ENCODE measurements around the gene RHD.

Gene RHD

DNA sequence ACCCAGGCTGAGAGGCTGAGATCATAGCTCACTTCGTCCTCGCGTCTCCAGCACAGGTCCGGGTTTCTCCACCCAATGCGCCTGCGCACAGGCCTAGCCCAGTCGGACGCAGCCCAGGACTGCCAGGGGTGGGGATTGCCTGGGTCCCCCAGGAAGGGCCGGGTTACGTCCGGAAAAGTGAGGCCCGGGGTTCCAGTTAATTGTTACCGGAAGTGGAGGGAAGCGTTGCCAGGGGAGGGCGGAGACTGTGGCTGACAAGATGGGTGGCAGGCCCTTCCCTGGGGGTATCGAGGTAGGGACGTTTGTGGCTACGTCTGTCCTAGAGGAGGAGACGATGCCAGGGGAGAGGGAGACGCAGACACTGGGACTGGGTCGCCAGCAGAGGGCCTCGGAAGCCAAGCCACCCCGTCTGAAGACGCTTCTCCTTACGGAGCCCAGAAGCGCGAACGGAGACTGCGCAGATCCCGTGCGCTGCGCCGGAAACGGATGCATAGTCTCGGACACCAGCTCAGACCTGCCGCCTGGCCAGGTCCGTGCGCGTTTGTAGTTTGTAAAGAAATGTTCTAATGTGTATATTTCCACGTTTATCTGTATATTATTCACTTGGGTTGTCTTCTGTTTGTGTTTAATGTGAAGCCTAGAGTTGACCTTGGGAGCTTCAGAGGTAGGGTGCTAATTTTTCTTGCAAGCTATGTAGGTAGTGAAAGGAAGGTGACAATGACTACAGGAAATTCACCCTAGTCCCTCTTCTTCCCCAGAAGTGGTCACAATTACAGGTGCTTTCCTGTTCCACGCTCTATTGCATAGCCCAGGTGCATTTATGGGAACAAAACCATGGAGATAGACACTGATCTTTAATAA, 32.4 kb upstream of the RHD start:
- Histone ChIP-seq H3K27me3 (ENCODE audit: control insufficient read depth in 1 of 2, insufficient read depth in 1 of 2, low read length in 2 of 2) (no peaks in the 10 kb centered on the region), H2BK12ac (ENCODE audit: low read length in 2 of 2) (no peak overlapping the region), H3K4me3 (ENCODE audit: insufficient read depth in 1 of 2, low read depth in 1 of 2, low read length in 2 of 2) (peak overlapping the region; percentile 53 to 76), H3K9ac (ENCODE audit: low read length) (peak overlapping the region; percentile 83), H3K79me1 (replicated peaks; ENCODE audit: low read length, poor library complexity, severe bottlenecking) (peaks cover 11% of the 10 kb centered on the region), H3K27ac (ENCODE audit: low read length, poor library complexity, severe bottlenecking) (peak overlapping the region; percentile 93), H3K36me3 (ENCODE audit: control insufficient read depth in 1 of 2, insufficient read depth in 2 of 2, low read depth in 1 of 2, low read length in 2 of 2) (peaks cover 14 to 46% of the 10 kb centered on the region in 2 experiments), H3K18ac (ENCODE audit: low read depth in 1 of 2, low read length in 2 of 2) (peak overlapping the region; percentile 40 to 87), H2BK15ac (ENCODE audit: low read depth, poor library complexity, severe bottlenecking) (no peak overlapping the region), H2AFZ (ENCODE audit: low read depth, low read length) (peak overlapping the region; percentile 54), H4K91ac (ENCODE audit: low read length) (peak overlapping the region; percentile 87), H3K4ac (ENCODE audit: low read depth in 1 of 2, low read length in 2 of 2) (peak overlapping the region; percentile 2 to 93), H2AK5ac (ENCODE audit: low read length, severe bottlenecking) (no peak overlapping the region), H3K4me2 (ENCODE audit: low read length, poor library complexity, severe bottlenecking) (peak overlapping the region; percentile 70), H4K8ac (ENCODE audit: low read length) (peak overlapping the region; percentile 98), H3K4me1 (ENCODE audit: control insufficient read depth, insufficient read depth, low read depth, low read length) (peaks cover 17% of the 10 kb centered on the region), H2BK5ac (ENCODE audit: low read depth, low read length, poor library complexity, severe bottlenecking) (peak overlapping the region; percentile 54), H2BK120ac (ENCODE audit: low read depth, low read length) (peak overlapping the region; percentile 64), H3K23ac (ENCODE audit: low read length in 2 of 2) (no peak overlapping the region), H3K14ac (ENCODE audit: low read length in 2 of 2) (peak overlapping the region in 1 of 2 experiments; percentile 53), H3K9me3 (ENCODE audit: control insufficient read depth, low read length) (no peaks in the 10 kb centered on the region)
- DNase-seq: peak; percentile 96
- 7% methylated on average over 40 of the region's 41 CpGs for WGBS

DNA sequence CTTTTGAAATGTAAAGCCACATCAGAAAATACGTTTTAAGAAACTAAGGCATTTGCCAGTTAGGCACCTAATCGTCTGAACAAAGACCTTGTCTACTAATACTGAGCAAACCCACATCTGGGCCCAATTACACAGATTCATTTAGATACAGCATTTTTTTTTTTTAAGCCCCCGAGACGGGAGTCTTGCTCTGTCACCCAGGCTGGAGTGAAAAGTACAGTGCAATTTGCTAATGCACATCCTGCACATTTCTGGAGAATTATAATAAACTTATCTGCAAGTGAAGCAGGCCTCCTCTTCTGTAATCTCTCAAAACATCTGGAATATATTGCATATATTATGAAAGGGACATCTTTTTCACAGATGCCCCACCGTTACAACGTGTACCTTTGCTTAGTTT, 28.4 kb upstream of the RHD start:
- Histone ChIP-seq H4K8ac (ENCODE audit: low read length) (no peak overlapping the region), H3K9me3 (ENCODE audit: control insufficient read depth, low read length) (no peaks in the 10 kb centered on the region), H2BK12ac (ENCODE audit: low read length in 2 of 2) (no peak overlapping the region), H3K14ac (ENCODE audit: low read length in 2 of 2) (no peak overlapping the region), H3K27ac (ENCODE audit: low read length, poor library complexity, severe bottlenecking) (no peak overlapping the region), H3K36me3 (ENCODE audit: control insufficient read depth in 1 of 2, insufficient read depth in 2 of 2, low read depth in 1 of 2, low read length in 2 of 2) (peaks cover 14 to 62% of the 10 kb centered on the region in 2 experiments), H3K9ac (ENCODE audit: low read length) (peak overlapping the region; percentile 100), H3K4me2 (ENCODE audit: low read length, poor library complexity, severe bottlenecking) (no peak overlapping the region), H3K4ac (ENCODE audit: low read depth in 1 of 2, low read length in 2 of 2) (no peak overlapping the region), H2BK15ac (ENCODE audit: low read depth, poor library complexity, severe bottlenecking) (no peak overlapping the region), H3K79me1 (replicated peaks; ENCODE audit: low read length, poor library complexity, severe bottlenecking) (peaks cover 8% of the 10 kb centered on the region), H3K4me1 (ENCODE audit: control insufficient read depth, insufficient read depth, low read depth, low read length) (peaks cover 16% of the 10 kb centered on the region), H2AFZ (ENCODE audit: low read depth, low read length) (no peak overlapping the region), H3K18ac (ENCODE audit: low read depth in 1 of 2, low read length in 2 of 2) (no peak overlapping the region), H3K4me3 (ENCODE audit: insufficient read depth in 1 of 2, low read depth in 1 of 2, low read length in 2 of 2) (peak overlapping the region in 1 of 2 experiments; percentile 100), H2BK5ac (ENCODE audit: low read depth, low read length, poor library complexity, severe bottlenecking) (no peak overlapping the region), H2BK120ac (ENCODE audit: low read depth, low read length) (no peak overlapping the region), H4K91ac (ENCODE audit: low read length) (no peak overlapping the region), H3K27me3 (ENCODE audit: control insufficient read depth in 1 of 2, insufficient read depth in 1 of 2, low read length in 2 of 2) (no peaks in the 10 kb centered on the region), H2AK5ac (ENCODE audit: low read length, severe bottlenecking) (no peak overlapping the region), H3K23ac (ENCODE audit: low read length in 2 of 2) (no peak overlapping the region)
- no peak for DNase-seq
- 96% methylated on average over 6 of the region's 6 CpGs for WGBS

DNA sequence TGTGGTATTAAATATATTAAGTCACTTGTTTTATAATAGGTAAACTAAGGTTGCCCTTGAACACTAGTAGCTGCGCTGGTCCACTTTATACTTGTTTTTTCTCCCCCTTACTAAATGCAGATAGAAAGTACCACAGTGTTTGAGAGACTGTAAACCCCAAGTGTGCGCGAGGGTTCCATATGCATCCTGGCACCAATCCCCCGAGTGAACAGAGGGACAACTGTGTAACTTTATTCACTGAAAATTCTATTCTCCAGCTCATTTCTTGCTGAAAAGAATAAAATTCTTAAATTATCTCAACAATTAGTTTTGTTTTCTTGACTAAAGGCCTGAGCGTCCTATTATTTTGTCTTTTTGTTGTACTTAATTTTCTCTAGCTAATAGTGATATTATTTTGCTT, 26.9 kb upstream of the RHD start:
- Histone ChIP-seq H4K91ac (ENCODE audit: low read length) (no peak overlapping the region), H2BK12ac (ENCODE audit: low read length in 2 of 2) (no peak overlapping the region), H3K27me3 (ENCODE audit: control insufficient read depth in 1 of 2, insufficient read depth in 1 of 2, low read length in 2 of 2) (no peaks in the 10 kb centered on the region), H3K4me1 (ENCODE audit: control insufficient read depth, insufficient read depth, low read depth, low read length) (peaks cover 12% of the 10 kb centered on the region), H3K4ac (ENCODE audit: low read depth in 1 of 2, low read length in 2 of 2) (no peak overlapping the region), H3K27ac (ENCODE audit: low read length, poor library complexity, severe bottlenecking) (no peak overlapping the region), H2AFZ (ENCODE audit: low read depth, low read length) (no peak overlapping the region), H4K8ac (ENCODE audit: low read length) (no peak overlapping the region), H3K79me1 (replicated peaks; ENCODE audit: low read length, poor library complexity, severe bottlenecking) (peaks cover 8% of the 10 kb centered on the region), H3K9ac (ENCODE audit: low read length) (peak overlapping the region; percentile 100), H2BK120ac (ENCODE audit: low read depth, low read length) (no peak overlapping the region), H2AK5ac (ENCODE audit: low read length, severe bottlenecking) (no peak overlapping the region), H3K9me3 (ENCODE audit: control insufficient read depth, low read length) (no peaks in the 10 kb centered on the region), H3K23ac (ENCODE audit: low read length in 2 of 2) (no peak overlapping the region), H2BK15ac (ENCODE audit: low read depth, poor library complexity, severe bottlenecking) (no peak overlapping the region), H3K18ac (ENCODE audit: low read depth in 1 of 2, low read length in 2 of 2) (no peak overlapping the region), H3K36me3 (ENCODE audit: control insufficient read depth in 1 of 2, insufficient read depth in 2 of 2, low read depth in 1 of 2, low read length in 2 of 2) (peaks cover 14 to 60% of the 10 kb centered on the region in 2 experiments), H2BK5ac (ENCODE audit: low read depth, low read length, poor library complexity, severe bottlenecking) (no peak overlapping the region), H3K14ac (ENCODE audit: low read length in 2 of 2) (no peak overlapping the region), H3K4me3 (ENCODE audit: insufficient read depth in 1 of 2, low read depth in 1 of 2, low read length in 2 of 2) (peak overlapping the region in 1 of 2 experiments; percentile 100), H3K4me2 (ENCODE audit: low read length, poor library complexity, severe bottlenecking) (peak overlapping the region; percentile 72)
- 97% methylated on average over 4 of the region's 5 CpGs for WGBS
- DNase-seq: no peak

DNA sequence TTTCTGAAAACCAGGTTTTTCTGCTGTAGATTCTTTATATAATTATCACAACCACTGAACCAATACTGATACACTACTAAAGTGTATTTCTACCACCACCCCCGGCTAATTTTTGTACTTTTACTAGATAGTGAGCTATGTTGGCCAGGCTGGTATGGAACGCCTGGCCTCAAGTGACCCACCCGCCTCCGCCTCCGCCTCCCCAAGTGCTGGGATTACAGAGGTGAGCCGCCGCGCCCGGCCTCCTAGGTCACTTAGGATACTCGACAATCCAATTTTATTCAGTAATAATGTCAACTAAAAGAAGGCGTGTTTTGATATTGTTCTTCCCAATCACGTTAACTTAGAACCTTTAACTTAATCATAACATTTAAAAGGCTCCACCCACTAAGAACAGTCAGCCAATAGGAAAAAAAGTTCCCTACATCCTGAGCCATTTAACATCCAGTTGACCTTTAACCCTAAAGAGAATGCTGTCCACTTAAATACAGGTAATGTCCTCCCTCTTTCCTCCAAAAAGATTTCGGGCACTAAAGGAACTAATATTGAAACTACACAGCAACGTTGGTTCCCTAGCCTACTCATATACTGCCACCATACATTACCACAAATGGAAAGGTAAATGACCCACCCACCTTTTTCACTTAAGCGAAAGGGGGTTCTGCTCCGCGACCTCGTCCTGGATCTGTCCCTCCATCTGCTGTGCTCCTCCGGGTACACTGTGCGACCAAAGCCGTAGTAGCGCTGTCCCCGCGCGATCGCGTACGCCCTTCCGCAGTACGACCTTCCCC, 26.3 kb upstream of the RHD start:
- peak overlapping the region in 1 of 2 experiments; percentile 56 for H3K23ac ChIP-seq (ENCODE audit: low read length in 2 of 2)
- H3K4me3 ChIP-seq (ENCODE audit: insufficient read depth in 1 of 2, low read depth in 1 of 2, low read length in 2 of 2): peak overlapping the region; percentile 88 to 100
- WGBS: 28% methylated on average over 30 of the region's 30 CpGs

More for the DNA sequence above, 26.3 kb upstream of the RHD start:
- Histone ChIP-seq H4K91ac (ENCODE audit: low read length) (peak overlapping the region; percentile 47), H3K18ac (ENCODE audit: low read depth in 1 of 2, low read length in 2 of 2) (peak overlapping the region in 1 of 2 experiments; percentile 15), H3K27ac (ENCODE audit: low read length, poor library complexity, severe bottlenecking) (peak overlapping the region; percentile 5), H3K27me3 (ENCODE audit: control insufficient read depth in 1 of 2, insufficient read depth in 1 of 2, low read length in 2 of 2) (no peaks in the 10 kb centered on the region), H3K9ac (ENCODE audit: low read length) (peak overlapping the region; percentile 100), H3K4ac (ENCODE audit: low read depth in 1 of 2, low read length in 2 of 2) (no peak overlapping the region), H3K9me3 (ENCODE audit: control insufficient read depth, low read length) (no peaks in the 10 kb centered on the region), H4K8ac (ENCODE audit: low read length) (no peak overlapping the region), H3K4me2 (ENCODE audit: low read length, poor library complexity, severe bottlenecking) (peak overlapping the region; percentile 72), H3K79me1 (replicated peaks; ENCODE audit: low read length, poor library complexity, severe bottlenecking) (peaks cover 6% of the 10 kb centered on the region), H2AK5ac (ENCODE audit: low read length, severe bottlenecking) (no peak overlapping the region), H3K36me3 (ENCODE audit: control insufficient read depth in 1 of 2, insufficient read depth in 2 of 2, low read depth in 1 of 2, low read length in 2 of 2) (peaks cover 11 to 54% of the 10 kb centered on the region in 2 experiments), H3K14ac (ENCODE audit: low read length in 2 of 2) (peak overlapping the region in 1 of 2 experiments; percentile 37), H2AFZ (ENCODE audit: low read depth, low read length) (no peak overlapping the region), H2BK15ac (ENCODE audit: low read depth, poor library complexity, severe bottlenecking) (no peak overlapping the region), H3K4me1 (ENCODE audit: control insufficient read depth, insufficient read depth, low read depth, low read length) (peaks cover 6% of the 10 kb centered on the region), H2BK5ac (ENCODE audit: low read depth, low read length, poor library complexity, severe bottlenecking) (no peak overlapping the region), H2BK12ac (ENCODE audit: low read length in 2 of 2) (no peak overlapping the region), H2BK120ac (ENCODE audit: low read depth, low read length) (no peak overlapping the region)
- peak; percentile 60 for DNase-seq
